GM12878 (cell line): ENCODE results near the gene KIF25. TPM values are rescaled to one million over a fixed set of nuclear protein-coding genes. Genes with fewer than 3 reads are reported as not detected.

Experiments used
- ATAC-seq: fragments of 200-7000 bp; cut with Tn5 transposase; 3 replicates; pipeline ENCODE4 v1.9.1; 2020; ENCODE audit warnings: mild to moderate bottlenecking, moderate library complexity
- BruUV-seq: library from RNA; stranded (reverse); fragments of 400-500 nt; replicated peaks from 2 replicates; lab custom pipeline; 2021; lab: Mats Ljungman, UMichigan
- CTCF ChIA-PET: fragments of 300-600 bp; sonication (Branson Sonifier 250); formaldehyde crosslinking; extraction: SDS; loops from one replicate; lab custom pipeline; 2021; ENCODE audit warnings: inconsistent platforms; lab: Yijun Ruan, JAX
- POLR2A ChIA-PET: fragments of 350-600 bp; formaldehyde crosslinking; extraction: SDS; loops from one replicate; lab custom pipeline; 2021; ENCODE audit warnings: inconsistent platforms; lab: Charles Lee
- RAD21 ChIA-PET: fragments of 300-600 bp; sonication (Branson Sonifier 250); formaldehyde crosslinking; loops from one replicate; lab custom pipeline; 2023; ENCODE audit warnings: antibody characterized with exemption; ENCODE audit not compliant: unreplicated experiment; lab: Charles Lee
- SMC1A ChIA-PET: fragments of 300-600 bp; sonication (Branson Sonifier 250); formaldehyde crosslinking; loops from one replicate; lab custom pipeline; 2023; ENCODE audit not compliant: unreplicated experiment, uncharacterized antibody; lab: Charles Lee
- DNase-seq: peaks from one replicate; pipeline ENCODE4 v3.0.0-alpha.2; 2011; ENCODE audit warnings: low read depth, low spot score
- FAIRE-seq: peaks from 3 replicates; lab custom pipeline; 2011; peaks lifted over from hg19 to GRCh38; lab: Jason Lieb, UNC
- H2AFZ ChIP-seq: 2 replicates; pipeline ENCODE4 v1.6.0; 2011; ENCODE audit warnings: low read depth, low read length, control low read depth; ENCODE audit not compliant: control insufficient read depth
- H3K27ac ChIP-seq: 2 replicates; pipeline ENCODE4 v1.5.1; 2011; ENCODE audit warnings: control low read depth; ENCODE audit not compliant: control insufficient read depth, insufficient read depth
- H3K27me3 ChIP-seq, 2 experiments: replicated peaks in 1 of 2; 2 replicates each; pipeline versions ENCODE4 v1.6.0 to v1.6.1; 2011; ENCODE audit warnings: low read length in 1 of 2; ENCODE audit not compliant: control insufficient read depth in 2 of 2, insufficient read depth in 2 of 2
- H3K36me3 ChIP-seq, 2 experiments: 2 replicates each; pipeline ENCODE4 v1.5.1; 2011; ENCODE audit warnings: low read length in 1 of 2; ENCODE audit not compliant: control insufficient read depth in 2 of 2, insufficient read depth in 2 of 2
- H3K4me1 ChIP-seq: 2 replicates; pipeline ENCODE4 v1.6.1; 2011; ENCODE audit warnings: mild to moderate bottlenecking, low read length, moderate library complexity, mixed read lengths; ENCODE audit not compliant: control insufficient read depth, insufficient read depth
- H3K4me2 ChIP-seq: 2 replicates; pipeline ENCODE4 v1.6.0; 2011; ENCODE audit warnings: control low read depth; ENCODE audit not compliant: control insufficient read depth, insufficient read depth
- H3K4me3 ChIP-seq: fragments of 200-600 bp; sonication (generic); 2 replicates; pipeline ENCODE4 v1.5.1; 2016
- H3K79me2 ChIP-seq: 2 replicates; pipeline ENCODE4 v1.6.0; 2011; ENCODE audit warnings: low read length; ENCODE audit not compliant: control insufficient read depth, insufficient read depth
- H3K9ac ChIP-seq: 2 replicates; pipeline ENCODE4 v1.8.0; 2011; ENCODE audit warnings: low read length, control low read depth, mixed read lengths; ENCODE audit not compliant: control insufficient read depth, insufficient read depth
- H3K9me3 ChIP-seq: replicated peaks from 3 replicates; pipeline ENCODE4 v1.5.1; 2011; ENCODE audit warnings: mild to moderate bottlenecking, low read length; ENCODE audit not compliant: control insufficient read depth, insufficient read depth
- H4K20me1 ChIP-seq: 2 replicates; pipeline ENCODE4 v1.6.0; 2011; ENCODE audit not compliant: control insufficient read depth, insufficient read depth
- BCL11A ChIP-seq: IDR thresholded peaks from 2 replicates; pipeline ENCODE4 v1.6.1; 2011; ENCODE audit warnings: low read depth, low read length
- MEF2B ChIP-seq: fragments of 450-650 bp; IDR thresholded peaks from 2 replicates; pipeline ENCODE4 v1.6.1; 2018; ENCODE audit warnings: mild to moderate bottlenecking, moderate library complexity; ENCODE audit not compliant: partially characterized antibody, poor library complexity, severe bottlenecking
- PBX3 ChIP-seq: IDR thresholded peaks from 2 replicates; pipeline ENCODE4 v1.6.1; 2011; ENCODE audit warnings: mild to moderate bottlenecking, low read depth, low read length, moderate library complexity; ENCODE audit not compliant: insufficient replicate concordance
- RB1 ChIP-seq: fragments of 450-650 bp; formaldehyde crosslinking; IDR thresholded peaks from 2 replicates; pipeline ENCODE4 v1.6.1; 2017; ENCODE audit warnings: mild to moderate bottlenecking, borderline replicate concordance
- SREBF2 ChIP-seq: IDR thresholded peaks from 2 replicates; pipeline ENCODE4 v1.6.1; 2012; ENCODE audit warnings: mild to moderate bottlenecking, low read length
- ZNF687 ChIP-seq: fragments of 450-650 bp; IDR thresholded peaks from 2 replicates; pipeline ENCODE4 v1.6.1; 2017; ENCODE audit warnings: mild to moderate bottlenecking, moderate library complexity
- WGBS: methylation state at CpG from one replicate; pipeline ENCODE4 v1.1.6; 2016; ENCODE audit warnings: low lambda C conversion rate; ENCODE audit not compliant: insufficient replicate concordance, insufficient coverage; ENCODE audit errors: missing lambda C conversion rate; 5-methylcytosine and 5-hydroxymethylcytosine counted together
- in situ Hi-C: fragments of 300-500 bp; cut with MboI; formaldehyde crosslinking; loops from 9 replicates; pipeline ENCODE4 v1.14.3; 2018; ENCODE audit warnings: mixed read lengths
- intact Hi-C: fragments of 100-400 bp; cut with micrococcal nuclease; formaldehyde crosslinking; loops from one replicate; pipeline ENCODE4 v1.14.2; 2022; ENCODE audit not compliant: unreplicated experiment
- polyA plus RNA-seq, 11 experiments: library from polyadenylated mRNA; depleted of rRNA in 4 of 11; unstranded in 6 of 11; stranded (reverse) in 5 of 11; fragments of >200 nt; fragmentation: Nextera tagmentation in 4 of 11; fragmentation: Illumina TruSeq in 1 of 11; extraction: Ambion mirVana in 4 of 11; extraction: Trizol in 1 of 11; gene quantifications; 1 replicate in 1 of 11; 2 replicates in 10 of 11; pipeline versions ENCODE4 v1.2.1 to v1.2.3, GENCODE V29; 2011 to 2016; ENCODE audit warnings: inconsistent platforms in 2 of 11, missing spikeins in 2 of 11, low read depth in 1 of 11
- total RNA-seq, 4 experiments: library from RNA; depleted of rRNA in 3 of 4; stranded (reverse); fragments of >200 nt in 3 of 4; fragmentation: Illumina TruSeq in 1 of 4; extraction: Trizol in 1 of 4; gene quantifications; 2 replicates each; pipeline versions ENCODE4 v1.2.1 to v1.2.3, GENCODE V29; 2013 to 2021
- TF ChIP-seq, protein P1 (sequence below): fragments of 150-350 bp; IDR thresholded peaks from 2 replicates; pipeline ENCODE4 v1.6.1; 2016; ENCODE audit warnings: low read depth, low read length
- TF ChIP-seq, protein P2 (sequence below): IDR thresholded peaks from 2 replicates; pipeline ENCODE4 v1.6.1; 2011; ENCODE audit warnings: borderline replicate concordance, low read depth, mild to moderate bottlenecking, moderate library complexity, low read length; ENCODE audit not compliant: insufficient read depth, poor library complexity, severe bottlenecking
- TF ChIP-seq, protein P3 (sequence below): IDR thresholded peaks from 2 replicates; pipeline ENCODE4 v1.6.1; 2011; ENCODE audit warnings: low read depth, mild to moderate bottlenecking, low read length, moderate library complexity, borderline replicate concordance; ENCODE audit errors: extremely low read depth

KIF25 gene
- total and polyA plus RNA-seq, 10 of the 15 experiments (the other 5 are each of a cell fraction or from before 2014, with no cell fraction given), result not detected

- TF ChIP-seq PBX3, result no peak
- TF ChIP-seq MEF2B, result no peak
- TF ChIP-seq BCL11A, result no peak
Observed at GRCh38 chr6:168055696-168056489, 58.4 kb downstream of the KIF25 start (continued).

- 59% methylated on average over 20 of the region's 24 CpGs for whole genome bisulfite sequencing
- no peak for DNase-seq
- Histone ChIP-seq H3K9ac (no peak overlapping the region), H3K9me3 (no peaks in the 10 kb centered on the region), H3K27me3 (no peaks in the 10 kb centered on the region; a peak in 1 of 4 replicates), H3K4me3 (no peak overlapping the region), H4K20me1 (no peaks in the 10 kb centered on the region), H3K36me3 (no peaks in the 10 kb centered on the region), H3K27ac (no peak overlapping the region), H3K79me2 (no peaks in the 10 kb centered on the region), H3K4me2 (no peak overlapping the region), H2AFZ (no peak overlapping the region), H3K4me1 (no peaks in the 10 kb centered on the region)
- no TSS peak for BruUV-seq
- no peak for ATAC-seq
- POLR2A ChIA-PET, result no interaction called here
- RAD21 ChIA-PET, result no interaction called here
- SMC1A ChIA-PET, result no interaction called here
- no peak for FAIRE-seq
- intact Hi-C loops, result no loop called here
- in situ Hi-C loops, result no loop called here
- CTCF ChIA-PET, result no interaction called here
- TF ChIP-seq RB1 (no peak), ZNF687 (no peak), SREBF2 (no peak)
- TF ChIP-seq, protein P1, sequence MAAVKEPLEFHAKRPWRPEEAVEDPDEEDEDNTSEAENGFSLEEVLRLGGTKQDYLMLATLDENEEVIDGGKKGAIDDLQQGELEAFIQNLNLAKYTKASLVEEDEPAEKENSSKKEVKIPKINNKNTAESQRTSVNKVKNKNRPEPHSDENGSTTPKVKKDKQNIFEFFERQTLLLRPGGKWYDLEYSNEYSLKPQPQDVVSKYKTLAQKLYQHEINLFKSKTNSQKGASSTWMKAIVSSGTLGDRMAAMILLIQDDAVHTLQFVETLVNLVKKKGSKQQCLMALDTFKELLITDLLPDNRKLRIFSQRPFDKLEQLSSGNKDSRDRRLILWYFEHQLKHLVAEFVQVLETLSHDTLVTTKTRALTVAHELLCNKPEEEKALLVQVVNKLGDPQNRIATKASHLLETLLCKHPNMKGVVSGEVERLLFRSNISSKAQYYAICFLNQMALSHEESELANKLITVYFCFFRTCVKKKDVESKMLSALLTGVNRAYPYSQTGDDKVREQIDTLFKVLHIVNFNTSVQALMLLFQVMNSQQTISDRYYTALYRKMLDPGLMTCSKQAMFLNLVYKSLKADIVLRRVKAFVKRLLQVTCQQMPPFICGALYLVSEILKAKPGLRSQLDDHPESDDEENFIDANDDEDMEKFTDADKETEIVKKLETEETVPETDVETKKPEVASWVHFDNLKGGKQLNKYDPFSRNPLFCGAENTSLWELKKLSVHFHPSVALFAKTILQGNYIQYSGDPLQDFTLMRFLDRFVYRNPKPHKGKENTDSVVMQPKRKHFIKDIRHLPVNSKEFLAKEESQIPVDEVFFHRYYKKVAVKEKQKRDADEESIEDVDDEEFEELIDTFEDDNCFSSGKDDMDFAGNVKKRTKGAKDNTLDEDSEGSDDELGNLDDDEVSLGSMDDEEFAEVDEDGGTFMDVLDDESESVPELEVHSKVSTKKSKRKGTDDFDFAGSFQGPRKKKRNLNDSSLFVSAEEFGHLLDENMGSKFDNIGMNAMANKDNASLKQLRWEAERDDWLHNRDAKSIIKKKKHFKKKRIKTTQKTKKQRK, result no peak
- TF ChIP-seq, protein P2, sequence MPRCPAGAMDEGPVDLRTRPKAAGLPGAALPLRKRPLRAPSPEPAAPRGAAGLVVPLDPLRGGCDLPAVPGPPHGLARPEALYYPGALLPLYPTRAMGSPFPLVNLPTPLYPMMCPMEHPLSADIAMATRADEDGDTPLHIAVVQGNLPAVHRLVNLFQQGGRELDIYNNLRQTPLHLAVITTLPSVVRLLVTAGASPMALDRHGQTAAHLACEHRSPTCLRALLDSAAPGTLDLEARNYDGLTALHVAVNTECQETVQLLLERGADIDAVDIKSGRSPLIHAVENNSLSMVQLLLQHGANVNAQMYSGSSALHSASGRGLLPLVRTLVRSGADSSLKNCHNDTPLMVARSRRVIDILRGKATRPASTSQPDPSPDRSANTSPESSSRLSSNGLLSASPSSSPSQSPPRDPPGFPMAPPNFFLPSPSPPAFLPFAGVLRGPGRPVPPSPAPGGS, result no peak
- TF ChIP-seq, protein P3, sequence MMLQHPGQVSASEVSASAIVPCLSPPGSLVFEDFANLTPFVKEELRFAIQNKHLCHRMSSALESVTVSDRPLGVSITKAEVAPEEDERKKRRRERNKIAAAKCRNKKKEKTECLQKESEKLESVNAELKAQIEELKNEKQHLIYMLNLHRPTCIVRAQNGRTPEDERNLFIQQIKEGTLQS, result no peak
Observed at GRCh38 chr6:168056892-168057527, 59.5 kb downstream of the KIF25 start.
